Measurements from ENCODE around the gene ATG4C. TPM values are rescaled to one million over a fixed set of nuclear protein-coding genes. Genes with fewer than 3 reads are reported as not detected.
A peak's percentile ranks its signal among the peaks of the same experiment; 100 is the strongest.
"Not testable (repeated sequence)": the region's sequence is repeated elsewhere in the genome, so short reads cannot be mapped to it uniquely, and the experiment has no call there.

Gene ATG4C, protein sequence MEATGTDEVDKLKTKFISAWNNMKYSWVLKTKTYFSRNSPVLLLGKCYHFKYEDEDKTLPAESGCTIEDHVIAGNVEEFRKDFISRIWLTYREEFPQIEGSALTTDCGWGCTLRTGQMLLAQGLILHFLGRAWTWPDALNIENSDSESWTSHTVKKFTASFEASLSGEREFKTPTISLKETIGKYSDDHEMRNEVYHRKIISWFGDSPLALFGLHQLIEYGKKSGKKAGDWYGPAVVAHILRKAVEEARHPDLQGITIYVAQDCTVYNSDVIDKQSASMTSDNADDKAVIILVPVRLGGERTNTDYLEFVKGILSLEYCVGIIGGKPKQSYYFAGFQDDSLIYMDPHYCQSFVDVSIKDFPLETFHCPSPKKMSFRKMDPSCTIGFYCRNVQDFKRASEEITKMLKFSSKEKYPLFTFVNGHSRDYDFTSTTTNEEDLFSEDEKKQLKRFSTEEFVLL
- 9.5 and 12.1 TPM in 2 replicates for total RNA-seq (2014; rRNA removed; shearing (Covaris generic))

DNA sequence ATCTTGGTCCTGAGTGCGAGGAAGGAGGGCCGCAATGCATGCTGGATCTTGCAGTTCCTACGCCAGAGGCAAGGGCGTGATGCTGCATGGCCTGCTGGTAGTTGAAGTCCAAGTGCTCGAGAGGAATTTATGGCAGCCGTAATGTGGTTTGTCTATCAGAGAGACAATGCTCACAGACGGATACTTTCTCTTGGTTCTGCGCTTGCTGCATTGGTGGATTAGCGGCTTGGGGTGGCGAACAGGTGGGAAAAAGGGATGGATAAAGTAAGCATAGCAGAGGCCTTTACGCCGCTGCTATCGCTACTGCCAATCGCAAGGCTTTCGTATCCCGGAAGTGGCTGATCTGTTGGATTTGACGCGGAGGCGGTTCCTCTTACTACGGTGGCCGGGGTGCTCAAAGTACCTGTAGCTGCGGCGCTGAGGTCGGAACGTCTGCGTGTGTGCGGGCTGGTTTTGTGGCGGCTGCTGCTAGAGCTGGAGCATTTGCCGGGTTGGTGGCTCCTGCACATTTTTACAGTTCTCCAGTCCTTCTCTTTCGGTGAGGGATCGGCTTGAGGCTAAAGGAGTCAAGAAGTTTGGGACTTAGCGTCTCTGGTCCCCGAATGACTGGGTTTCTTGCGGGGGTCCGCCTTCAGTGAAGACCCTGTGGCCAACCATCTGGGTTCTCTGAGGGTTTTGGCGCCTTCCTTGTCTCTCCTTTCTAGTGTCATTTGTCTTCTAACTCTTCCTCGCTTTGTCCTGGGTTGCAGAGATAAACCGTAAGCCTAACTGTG, at the start of gene ATG4C:
TSS of gene ATG4C (plus strand) at position 397 of the 773 bp plus-strand sequence. CDS start 19,655 bp downstream, outside the sequence.
- peak; percentile 96 for DNase-seq (ENCODE audit: low read depth)

- DNase-seq (ENCODE audit: low read depth): peak; percentile 67
These were observed 48.3 kb upstream of the ATG4C start for GRCh38 chr1:62735491-62736171.

DNA sequence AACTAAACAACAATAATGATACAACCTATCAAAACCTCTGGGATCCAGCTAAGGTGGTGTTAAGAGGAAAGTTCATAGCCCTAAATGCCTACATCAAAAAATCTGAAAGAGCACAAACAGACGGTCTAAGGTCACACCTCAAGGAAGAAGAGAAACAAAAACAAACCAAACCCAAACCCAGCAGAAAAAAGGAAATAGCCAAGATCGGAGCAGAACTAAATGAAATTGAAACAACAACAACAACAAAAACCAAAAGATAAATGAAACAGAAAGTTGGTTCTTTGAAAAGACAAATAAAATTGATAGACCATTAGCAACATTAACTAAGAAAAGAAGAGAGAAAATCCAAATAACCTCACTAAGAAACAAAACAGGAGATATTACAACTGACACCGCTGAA, 43.2 kb upstream of the ATG4C start:
- DNase-seq (ENCODE audit: low read depth): not testable (repeated sequence)

- no peak for DNase-seq (ENCODE audit: low read depth)
These were observed 39.0 kb upstream of the ATG4C start for GRCh38 chr1:62744611-62745577.

DNA sequence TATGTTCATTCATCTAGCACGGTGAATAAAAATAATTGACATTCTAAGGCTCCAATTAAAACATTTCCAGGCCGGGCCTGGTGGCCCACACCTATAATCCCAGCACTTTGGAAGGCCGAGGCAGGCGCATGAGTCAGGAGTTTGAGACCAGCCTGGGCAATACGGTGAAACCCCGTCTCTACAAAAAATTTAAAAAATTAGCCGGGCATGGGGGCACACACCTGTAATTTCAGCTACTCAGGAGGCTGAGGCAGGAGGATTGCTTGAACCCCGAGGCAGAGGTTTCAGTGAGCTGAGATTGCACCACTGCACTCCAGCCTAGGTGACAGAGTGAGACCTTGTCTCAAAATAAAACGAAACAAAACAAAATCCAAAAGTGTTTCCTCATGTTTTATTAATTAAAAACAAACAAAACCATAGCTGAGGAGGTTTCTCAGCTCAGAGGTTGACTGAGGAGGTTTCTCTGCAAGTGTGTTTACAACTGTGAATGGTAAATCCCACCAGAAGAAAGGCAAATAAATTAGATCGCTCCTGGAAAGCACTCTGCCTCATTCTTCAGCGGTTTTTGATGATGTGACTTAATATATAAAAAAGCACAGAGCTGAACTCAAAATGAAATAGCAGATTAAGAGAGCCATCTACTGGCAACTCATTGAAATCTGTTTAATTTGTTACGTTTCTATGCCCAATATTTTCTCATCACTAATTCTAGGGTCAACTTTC, 37.7 kb upstream of the ATG4C start:
- DNase-seq (ENCODE audit: low read depth): peak; percentile 64

DNA sequence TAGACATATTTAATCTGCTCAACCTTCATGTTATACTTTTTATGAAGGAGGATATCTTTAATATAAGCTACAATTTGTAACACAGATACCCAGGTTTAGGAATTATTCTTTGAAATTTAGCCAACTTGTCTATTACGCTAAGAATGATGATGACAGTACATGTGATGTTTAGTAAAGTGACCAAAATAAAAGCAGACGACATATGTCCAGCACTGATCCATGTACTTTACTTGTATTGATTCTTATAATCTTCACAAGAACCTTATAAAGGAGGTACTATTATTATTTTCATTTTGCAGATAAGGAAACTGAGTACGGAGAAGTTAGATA, 37.2 kb upstream of the ATG4C start:
- no peak for DNase-seq (ENCODE audit: low read depth)

- DNase-seq (ENCODE audit: low read depth): no peak
These were observed 30.6 kb upstream of the ATG4C start for GRCh38 chr1:62753031-62753965.

- DNase-seq (ENCODE audit: low read depth): not testable (repeated sequence)
These were observed 29.0 kb upstream of the ATG4C start for GRCh38 chr1:62754938-62755337.

DNA sequence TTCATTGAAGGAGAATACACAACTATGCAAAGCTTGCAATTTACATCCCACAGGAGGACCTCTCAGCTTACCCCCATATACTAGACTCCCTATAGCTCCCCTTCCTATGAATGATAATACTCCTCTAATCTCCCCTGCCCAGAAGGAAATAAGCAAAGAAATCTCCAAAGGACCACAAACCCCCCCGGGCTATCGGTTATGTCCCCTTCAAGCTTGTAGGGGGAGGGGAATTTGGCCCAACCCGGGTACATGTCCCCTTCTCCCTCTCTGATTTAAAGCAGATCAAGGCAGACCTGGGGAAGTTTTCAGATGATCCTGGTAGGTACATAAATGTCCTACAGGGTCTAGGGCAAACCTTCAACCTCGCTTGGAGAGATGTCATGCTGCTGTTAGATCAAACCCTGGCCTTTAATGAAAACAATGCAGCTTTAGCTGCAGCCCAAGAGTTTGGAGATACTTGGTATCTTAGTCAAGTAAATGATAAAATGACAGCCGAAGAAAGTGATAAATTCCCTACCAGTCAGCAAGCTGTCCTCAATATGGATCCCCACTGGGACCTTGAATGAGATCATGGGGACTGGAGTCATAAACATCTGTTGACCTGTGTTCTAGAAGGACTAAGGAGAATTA, 27.6 kb upstream of the ATG4C start:
- DNase-seq (ENCODE audit: low read depth): not testable (repeated sequence)

DNA sequence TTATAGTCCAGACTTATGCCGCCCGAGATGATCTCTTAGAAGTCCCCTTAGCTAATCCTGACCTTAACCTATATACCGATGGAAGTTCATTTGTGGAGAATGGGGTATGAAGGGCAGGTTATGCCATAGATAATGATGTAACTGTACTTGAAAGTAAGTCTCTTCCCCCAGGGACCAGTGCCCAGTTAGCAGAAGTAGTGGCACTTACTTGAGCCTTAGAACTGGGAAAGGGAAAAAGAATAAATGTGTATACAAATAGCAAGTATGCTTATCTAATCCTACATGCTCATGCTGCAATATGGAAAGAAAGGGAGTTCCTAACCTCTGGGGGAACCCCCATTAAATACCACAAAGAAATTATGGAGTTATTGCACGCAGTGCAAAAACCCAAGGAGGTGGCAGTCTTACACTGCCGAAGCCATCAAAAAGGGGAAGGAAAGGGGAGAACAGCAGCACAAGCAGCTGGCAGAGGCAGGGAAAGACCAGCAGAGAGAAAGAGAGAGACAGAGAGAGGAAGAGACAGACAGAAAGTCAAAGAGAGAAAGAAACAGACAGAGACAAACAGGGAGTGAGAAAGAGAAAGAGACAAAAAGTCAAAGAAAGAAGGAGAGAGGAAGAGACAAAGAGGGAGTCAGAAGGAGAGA, 24.6 kb upstream of the ATG4C start:
- DNase-seq (ENCODE audit: low read depth): not testable (repeated sequence)

DNA sequence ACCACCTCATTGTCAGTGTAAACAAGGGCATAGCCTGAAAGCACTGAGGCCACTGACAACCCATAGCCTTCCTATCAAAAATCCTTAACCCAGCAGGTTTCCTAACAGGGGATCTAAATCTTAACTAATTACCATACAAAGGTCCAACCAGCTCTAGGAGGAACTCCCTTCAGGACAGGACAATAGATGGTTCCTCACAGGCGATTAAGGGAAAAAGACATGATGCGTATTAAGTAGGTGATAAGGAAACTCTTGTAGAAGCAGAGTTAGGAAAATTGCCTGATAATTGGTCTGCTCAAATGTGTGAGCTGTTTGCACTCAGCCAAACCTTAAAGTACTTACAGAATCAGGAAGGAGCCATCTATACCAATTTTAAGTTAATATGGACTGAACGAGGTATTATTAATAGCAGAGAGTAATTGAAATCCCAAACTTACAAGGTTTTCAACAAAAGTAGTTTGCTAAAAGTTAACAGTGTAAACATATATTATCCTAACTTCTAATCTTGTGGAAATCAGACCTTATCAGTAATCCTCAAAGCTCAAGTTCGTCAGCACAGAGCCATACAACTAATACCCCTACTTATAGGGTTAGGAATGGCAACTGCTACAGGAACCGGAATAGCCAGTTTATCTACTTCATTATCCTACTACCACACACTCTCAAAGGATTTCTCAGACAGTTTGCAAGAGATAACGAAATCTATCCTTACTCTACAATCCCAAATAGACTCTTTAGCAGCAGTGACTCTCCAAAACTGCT, 23.7 kb upstream of the ATG4C start:
- DNase-seq (ENCODE audit: low read depth): not testable (repeated sequence)

GRCh38 chr1:62761223-62761870, 22.6 kb upstream of the ATG4C start:
- not testable (repeated sequence) for DNase-seq (ENCODE audit: low read depth)

GRCh38 chr1:62762027-62762426, 21.9 kb upstream of the ATG4C start:
- not testable (repeated sequence) for DNase-seq (ENCODE audit: low read depth)

GRCh38 chr1:62765981-62766380, 18.0 kb upstream of the ATG4C start:
- DNase-seq (ENCODE audit: low read depth): no peak

DNA sequence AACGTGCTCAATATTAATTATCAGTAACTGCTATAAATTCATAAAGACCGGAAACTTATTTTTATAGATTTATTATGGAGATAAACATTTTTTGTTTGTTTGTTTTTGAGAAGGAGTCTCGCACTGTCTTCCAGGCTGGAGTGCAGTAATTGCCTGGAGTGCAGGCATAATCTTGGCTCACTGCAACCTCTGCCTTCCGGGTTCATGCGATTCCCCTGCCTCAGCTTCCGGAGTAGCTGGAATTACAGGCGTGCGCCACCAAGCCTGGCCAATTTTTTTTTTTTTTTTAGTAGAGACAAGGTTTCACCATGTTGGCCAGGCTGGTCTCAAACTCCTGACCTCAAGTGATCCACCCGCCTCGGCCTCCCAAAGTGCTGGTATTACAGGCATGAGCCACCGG, 15.4 kb upstream of the ATG4C start:
- not testable (repeated sequence) for DNase-seq (ENCODE audit: low read depth)

GRCh38 chr1:62772607-62773295, 11.2 kb upstream of the ATG4C start:
- DNase-seq (ENCODE audit: low read depth): no peak
